NCI-H1417 treated with DMSO at 0.1 percent for 48 hours (cell line): ENCODE measurements around the gene SNTN.
"Not testable (repeated sequence)": the region's sequence is repeated elsewhere in the genome, so short reads cannot be mapped to it uniquely, and the experiment has no call there.

Source experiments
- DNase-seq: peaks from one replicate; lab custom pipeline; 2025; lab: John Stamatoyannopoulos, UW

The SNTN gene

DNA sequence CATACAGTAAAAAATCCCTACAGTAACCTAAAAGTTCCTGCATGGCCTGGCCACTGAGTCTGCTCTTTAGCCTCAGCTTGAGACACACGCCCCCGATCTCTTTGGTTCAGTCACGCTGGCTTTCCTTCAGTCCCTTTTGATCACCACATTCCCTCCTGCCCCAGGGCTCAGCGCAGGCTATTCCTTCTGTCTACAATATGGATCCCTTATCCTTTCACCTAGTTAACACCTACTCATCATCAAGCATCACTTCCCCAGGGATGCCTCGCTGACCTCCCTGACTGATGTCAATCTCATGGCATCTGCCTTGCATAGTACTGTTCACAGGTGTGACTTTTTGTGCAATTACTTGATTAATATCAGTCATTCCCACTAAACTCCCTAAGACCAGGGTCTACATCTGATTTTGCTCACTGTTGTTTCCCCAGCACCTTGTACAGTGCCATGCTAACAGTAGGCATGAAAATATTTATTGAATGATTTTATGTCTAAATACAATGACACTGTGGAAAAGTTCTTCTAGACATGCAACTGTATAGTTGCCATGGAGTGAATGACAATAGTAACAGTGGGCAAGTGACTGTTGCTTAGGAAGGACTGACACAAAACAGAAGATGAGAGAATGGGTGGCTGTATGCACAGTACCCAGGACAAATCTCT is at the start of gene SNTN:
Gene SNTN, plus strand, starts transcription at position 610 of the 660 bp plus-strand sequence. Its CDS starts 13 bp downstream, at position 623.
- DNase-seq, result no peak

DNA sequence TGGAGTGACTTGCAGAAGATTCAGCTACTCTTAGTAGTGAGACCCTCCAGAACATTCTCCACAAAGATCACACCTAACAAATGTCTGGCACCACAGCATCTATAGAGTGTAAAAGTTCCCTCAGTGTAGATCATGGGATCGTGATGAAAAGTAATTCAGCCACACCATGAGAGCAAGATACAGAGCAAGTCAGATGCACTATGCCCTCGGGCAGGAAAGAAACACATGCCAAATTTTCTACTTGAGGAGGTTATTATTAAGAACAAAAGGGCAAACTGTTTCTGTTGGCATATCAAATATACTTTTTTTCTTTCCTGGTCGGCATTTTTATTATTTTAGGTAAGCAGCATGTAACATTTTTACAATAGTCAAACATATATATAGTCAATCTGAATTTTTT is 44.8 kb upstream of the SNTN start:
- DNase-seq, result no peak

DNA sequence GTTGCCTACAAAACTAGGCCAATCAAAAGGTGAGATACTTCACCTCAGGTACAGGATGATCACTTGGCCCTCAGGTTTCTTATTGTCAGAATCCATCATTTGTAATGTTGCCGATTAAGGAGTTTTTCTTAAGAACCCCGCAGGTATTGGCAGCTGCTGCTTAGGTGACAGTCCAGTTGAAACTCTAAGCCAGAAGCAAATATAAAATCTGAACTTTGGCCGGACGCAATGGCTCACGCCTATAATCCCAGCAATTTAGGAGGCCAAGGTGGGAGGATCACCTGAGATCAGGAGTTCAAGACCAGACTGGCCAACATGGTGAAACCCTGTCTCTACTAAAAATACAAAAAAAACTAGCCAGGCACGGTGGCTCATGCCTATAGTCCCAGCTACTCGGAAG is 43.1 kb upstream of the SNTN start:
- no peak for DNase-seq

DNA sequence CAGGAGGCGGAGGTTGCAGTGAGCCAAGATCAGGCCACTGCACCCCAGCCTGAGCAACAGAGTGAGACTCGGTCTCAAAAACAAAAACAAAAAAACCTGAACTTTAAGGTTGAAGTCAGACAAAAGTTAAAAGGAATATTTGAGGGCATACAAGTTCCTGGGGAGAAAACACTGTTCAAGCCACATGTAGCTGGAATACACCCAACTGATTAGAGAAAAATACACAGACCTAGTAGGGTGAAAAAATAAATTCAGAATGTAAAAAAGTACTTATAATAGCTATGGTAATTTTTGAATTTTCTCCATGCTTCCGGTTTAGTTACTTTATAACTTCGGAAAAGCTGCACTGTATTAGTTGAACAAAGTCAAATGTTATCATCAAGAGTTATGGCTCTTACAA is 42.6 kb upstream of the SNTN start:
- DNase-seq, result no peak

DNA sequence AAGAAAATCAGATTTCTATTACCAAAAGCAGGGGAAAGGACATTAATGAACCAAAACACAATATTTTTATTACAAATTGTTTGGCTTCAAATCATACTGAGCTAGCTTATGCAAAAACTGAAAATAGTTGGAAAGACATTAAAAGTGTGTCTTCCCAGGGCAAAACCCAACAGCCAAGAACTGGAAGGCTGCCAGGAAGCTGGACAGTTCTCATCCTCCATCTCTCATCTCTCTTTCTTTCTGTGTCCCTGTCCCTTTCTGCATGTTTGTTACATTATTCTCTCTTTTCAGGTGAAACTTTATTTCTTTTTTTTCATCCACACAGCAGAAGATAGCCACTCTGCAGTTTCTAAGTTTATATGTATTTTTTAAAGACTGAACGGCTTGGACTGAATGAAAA is 41.1 kb upstream of the SNTN start:
- DNase-seq, result no peak

DNA sequence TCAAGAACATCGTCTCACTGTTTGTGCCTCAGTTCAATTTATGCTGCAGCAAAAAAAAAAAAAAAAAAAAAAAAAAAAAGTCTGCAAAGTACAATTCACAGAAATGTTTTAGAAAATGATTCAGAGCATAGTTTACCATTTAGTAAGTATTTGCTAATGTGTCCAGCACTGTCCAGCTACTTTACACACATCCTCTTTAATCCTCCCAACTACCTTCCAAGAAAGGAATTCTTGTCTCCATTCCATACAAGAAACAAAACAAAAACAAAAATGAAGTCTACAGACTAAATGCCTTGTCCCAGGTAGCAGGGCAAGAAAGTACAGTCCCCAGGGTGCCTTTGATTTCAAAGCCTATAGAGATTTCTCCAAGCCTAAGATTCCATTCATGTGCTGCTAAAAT is 38.9 kb upstream of the SNTN start:
- DNase-seq, result no peak

DNA sequence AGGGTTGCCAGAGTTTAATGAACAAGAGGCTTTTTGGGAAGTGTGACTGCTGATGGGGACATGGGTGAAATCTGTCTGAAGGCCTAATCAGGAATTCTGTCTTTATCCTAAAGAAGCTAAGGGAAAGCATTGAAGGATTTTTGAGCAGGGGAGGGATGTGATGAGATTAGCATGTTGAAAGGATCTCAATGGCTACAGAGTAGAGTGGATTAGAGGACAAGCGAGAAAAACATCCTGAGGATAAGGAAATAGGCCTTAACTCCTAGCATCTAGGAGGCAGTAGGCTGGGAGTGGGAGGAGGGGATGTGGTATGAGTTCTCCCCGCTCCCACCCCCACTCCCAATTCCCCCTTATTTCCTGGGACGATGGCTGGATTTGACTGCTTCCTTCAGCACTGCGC is 35.1 kb upstream of the SNTN start:
- DNase-seq, result no peak

DNA sequence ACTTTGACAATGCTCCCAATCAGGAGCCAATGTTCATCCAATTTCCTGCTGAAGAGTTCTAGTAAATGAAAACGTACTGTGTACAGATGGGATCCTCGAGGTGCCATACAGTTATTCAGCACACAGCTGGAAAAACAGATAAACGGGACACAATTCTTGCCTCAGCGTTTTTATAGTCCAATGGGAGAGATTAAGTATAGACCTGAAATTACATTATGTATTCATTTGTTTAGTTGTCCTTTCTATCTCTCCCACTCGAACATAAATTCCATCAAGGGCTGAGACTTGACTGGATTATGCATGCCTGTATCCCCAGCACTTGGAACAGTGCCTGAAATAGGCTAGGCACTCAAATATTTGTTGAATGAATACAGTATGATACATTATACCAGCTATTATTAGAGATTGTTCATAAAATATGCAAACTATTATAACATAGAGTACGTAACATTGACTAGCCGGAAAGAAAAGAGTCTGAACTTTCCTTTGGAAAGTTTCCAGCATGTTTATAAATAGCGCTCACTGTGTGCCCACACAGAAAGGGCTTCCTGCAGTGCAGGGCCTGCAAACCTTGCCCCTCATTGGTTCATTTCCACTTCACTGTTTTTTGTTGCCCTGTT is 27.4 kb upstream of the SNTN start:
- DNase-seq, result peak; percentile 29

DNA sequence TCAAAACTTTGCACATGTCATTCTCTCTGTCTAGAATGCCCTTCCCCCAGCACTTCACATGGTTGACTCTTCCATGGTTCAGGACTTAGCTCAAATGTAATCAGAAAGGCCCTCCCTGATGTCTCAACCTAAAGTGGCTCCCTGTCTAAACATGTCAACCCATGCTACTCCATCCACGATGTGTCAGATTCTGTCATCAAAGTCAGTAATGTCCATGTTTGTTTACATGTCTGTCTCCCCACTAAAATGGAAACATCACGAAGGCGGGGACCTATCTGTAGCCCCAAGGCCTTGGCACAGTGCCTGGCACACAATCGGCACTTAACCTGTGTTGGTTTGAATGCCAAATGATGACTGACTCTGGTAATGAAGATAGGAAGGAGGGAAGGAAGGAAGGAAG is 20.8 kb upstream of the SNTN start:
- DNase-seq, result no peak

DNA sequence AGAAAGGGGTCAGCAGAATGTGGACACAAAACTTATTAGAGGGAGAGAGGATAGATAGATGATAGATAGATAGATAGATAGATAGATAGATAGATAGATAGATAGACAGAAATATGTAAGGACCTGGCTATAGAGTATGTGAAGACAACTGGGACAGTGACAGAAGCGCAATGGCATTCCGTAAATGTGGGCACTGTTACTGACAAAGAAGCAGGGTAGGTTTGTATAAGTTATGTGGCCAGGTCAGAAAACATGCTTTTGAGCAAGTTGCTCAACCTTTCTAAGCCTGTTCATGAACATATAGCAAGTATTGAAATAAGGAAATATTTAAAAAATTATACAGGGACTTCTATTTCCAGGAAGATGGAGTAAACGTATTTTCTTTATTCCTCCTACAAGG is 17.3 kb upstream of the SNTN start:
- DNase-seq, result no peak

DNA sequence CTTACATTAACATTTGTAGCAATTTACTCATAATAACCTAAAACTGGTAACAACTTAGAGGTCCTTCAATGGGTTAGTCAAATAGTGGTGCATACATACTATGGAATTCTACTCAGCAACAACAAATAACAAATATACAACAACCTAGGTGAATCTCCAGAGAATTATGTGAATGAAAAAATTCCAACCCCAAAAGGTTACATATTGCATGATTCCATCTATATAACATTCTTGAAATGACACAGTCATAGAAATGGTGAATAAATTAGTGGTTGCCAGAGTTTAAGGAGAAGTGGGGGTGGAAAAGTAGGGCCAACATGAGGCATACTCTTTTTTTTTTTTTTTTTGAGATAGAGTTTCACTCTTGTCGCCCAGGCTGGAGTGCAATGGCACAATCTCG is 12.7 kb upstream of the SNTN start:
- DNase-seq, result no peak

DNA sequence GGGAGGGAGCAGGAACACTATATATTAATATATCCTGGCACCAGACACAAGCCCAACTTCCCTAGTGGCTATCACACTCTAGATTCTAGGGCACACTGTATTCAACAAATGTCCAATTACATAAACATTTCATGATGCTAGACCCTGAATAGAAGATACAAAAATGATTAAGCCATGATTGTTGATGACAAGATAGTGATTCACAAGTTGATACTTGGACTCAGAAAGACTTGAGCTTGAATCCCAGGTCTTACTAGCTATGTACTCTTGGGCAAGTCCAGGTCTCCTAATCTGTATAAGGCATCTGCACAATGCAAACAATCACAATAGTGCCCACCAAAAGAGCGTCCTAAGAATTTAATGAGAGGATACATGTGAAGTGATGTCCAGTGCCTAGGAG is 10.0 kb upstream of the SNTN start:
- DNase-seq, result no peak

DNA sequence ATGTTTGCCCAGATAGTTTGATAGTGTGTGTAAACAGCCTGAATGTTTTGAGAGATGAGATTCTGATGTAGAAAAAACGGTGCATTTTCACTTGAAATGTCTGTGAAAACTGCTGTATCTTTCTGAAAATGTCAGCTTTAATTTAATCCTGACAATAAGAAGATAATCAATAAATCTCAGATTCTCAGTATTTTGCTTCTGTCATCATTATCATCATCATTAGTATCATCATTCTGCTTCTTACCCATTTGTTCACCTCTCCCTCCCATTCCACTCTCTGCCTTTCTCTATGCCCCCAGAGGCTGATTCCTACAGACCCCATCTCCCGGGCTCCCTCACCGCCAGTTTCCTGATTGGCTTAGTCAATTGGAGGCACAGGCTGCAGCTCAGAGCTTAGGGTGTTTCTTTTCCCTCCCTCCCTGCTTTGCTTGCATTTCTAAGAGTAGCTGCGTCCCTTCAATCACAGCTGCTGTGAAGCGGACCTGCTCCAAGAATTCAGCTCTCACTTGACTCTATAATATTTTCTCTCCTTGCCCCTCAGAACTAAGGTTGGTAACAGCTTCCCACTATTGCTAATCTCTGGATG is 8.2 kb upstream of the SNTN start:
- DNase-seq, result no peak

DNA sequence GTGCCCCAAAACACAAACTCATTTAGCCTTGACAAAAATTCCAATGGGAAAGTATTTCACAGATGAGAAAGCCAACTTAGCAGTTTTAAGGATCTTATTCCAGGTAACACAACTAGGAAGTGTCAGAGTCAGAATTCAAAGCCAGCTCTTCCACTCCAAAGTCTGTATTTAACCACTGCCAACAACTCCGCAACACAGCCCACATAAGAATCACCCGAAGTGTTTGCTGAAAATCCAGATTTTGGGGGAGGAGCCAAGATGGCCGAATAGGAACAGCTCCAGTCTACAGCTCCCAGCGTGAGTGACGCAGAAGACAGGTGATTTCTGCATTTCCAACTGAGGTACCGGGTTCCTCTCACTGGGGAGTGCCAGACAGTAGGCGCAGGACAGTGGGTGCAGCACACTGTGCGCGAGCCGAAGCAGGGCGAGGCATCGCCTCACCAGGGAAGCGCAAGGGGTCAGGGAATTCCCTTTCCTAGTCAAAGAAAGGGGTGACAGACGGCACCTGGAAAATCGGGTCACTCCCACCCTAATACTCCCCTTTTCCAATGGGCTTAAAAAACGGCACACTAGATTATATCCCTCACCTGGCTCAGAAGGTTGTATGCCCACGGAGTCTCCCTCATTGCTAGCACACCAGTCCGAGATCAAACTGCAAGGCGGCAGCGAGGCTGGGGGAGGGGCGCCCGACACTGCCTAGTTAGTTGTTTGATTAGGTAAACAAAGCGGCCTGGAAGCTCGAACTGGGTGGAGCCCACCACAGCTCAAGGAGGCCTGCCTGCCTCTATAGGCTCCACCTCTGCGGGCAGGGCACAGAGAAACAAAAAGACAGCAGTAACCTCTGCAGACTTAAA is 7.3 kb upstream of the SNTN start:
- DNase-seq, result not testable (repeated sequence)

DNA sequence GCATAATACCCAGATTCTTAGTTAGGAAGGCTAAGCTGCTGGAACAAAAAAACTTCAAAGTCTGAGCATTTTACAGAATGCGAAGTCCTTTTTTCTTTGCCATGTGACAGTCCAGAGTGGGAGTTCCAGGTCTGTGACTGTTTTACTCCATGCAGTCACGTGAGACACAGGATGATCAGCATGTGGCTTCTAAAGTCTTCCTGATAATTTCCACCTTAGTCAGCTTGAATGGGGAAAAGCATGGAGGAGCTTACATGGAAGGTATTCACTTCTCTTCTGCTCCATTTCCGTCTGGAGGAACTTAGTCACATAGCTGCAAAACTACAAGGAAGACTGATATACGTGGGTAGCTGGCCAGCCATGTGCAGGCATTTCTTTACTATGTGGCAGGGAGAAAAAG is 1.7 kb downstream of the SNTN start:
- no peak for DNase-seq

DNA sequence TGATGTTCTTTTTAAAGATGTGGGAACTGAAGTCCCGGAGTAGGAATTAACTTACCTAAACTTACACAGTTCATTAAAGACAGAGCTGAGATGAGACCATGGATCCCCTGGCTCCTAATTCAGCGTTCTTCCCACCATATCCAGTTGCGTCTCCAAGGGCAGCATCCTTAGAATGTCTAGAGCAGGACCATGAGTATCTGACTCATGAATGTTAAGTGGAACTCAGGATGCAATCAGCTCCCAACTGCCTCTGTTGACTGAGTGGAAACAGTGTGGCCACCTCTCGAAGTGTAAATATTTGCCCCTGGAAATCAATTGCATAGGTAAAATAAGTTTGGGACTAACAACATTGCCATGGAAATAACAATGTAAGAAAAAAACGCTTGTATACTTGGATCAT is 2.5 kb downstream of the SNTN start:
- DNase-seq, result no peak

DNA sequence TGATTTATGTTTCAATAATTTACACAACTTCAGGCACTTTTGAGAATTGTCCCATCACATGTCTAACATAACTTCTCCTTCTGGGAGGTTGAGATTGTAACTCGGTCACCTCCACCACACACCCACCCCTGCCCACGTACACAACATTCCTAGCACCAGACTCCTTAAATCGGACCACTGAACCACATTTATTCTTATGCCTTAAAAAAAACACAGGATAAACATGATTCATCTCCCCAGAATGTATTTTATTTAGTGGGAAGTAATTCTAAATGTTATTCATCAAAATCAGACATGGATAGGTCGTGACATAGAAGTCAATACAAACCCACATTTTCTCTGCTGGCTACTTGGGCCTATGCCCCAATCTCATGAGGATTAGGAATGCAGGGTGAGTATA is 3.0 kb downstream of the SNTN start:
- no peak for DNase-seq

DNA sequence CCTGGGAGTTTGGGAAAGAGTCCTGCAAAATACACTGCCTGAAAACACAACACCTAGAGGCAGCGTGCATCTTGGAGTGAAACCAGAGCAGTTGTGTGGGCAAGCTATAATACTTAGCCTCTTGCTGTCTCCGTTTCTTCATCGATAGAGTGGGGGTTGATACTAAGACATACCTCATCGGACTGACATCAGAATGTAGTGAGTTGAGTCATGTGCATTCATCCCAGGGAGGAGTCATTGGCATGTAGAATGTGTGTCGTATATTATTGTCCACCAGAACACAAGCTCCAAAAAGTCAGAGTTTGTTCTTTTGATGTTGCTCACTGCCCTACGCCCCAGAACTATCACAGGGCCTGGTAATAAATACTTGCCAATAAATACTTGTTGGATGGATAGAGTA is 4.3 kb downstream of the SNTN start:
- DNase-seq, result no peak

DNA sequence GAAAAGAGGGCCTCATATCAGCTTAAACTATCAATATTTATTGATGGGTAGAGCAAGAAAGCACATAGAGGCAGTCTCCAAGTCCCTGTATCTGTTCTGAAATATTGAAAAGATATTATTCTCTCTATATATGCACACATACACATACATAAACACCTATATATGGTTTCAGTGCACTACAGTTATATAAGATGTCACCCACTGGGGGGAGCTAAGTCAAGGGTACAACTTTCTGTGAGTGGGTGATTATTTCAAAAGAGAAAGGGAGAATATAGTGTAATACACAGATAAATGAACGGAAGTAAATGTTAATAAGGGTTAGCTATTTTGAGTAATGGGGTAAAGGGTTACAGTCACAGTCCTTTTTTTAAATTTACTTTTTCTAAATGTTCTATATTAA is 8.8 kb downstream of the SNTN start:
- no peak for DNase-seq

DNA sequence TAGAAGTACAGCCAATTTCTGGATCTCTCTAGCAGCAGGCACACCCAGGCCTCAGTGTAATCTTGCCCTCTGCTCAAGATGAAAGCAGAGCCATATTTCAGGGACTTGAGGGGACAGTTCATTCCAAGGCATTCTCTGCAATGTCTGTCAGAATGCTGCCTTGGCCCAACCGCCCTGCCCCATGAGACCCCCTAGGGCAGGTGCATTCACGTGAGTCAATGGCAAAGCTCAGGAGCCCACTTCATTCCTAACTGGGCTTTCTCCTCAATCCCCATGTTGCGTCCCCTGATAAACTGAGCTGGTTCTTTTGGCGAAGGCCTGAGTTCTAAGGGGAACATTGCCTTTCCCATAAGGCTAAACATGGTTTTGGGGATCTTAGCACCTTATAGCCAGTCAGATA is 9.5 kb downstream of the SNTN start:
- no peak for DNase-seq

DNA sequence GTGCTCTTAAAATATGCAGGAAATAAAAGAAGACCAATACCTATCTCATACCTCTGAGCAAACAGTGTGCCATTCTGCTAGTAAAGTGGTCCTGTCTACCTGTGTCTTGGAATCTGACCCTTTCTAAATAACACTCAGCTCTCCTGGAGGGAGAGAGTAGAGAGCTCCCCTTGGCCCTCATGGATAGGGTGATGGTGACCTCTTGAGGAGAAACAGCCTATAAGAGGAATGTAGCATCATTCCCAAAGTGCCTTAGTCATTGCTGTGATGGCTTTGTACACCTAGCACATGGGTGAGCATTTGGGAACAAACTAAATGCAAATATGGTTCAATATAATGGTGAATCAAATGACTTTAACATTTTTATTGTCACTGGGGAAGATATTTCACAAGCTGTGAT is 10.0 kb downstream of the SNTN start:
- DNase-seq, result no peak

DNA sequence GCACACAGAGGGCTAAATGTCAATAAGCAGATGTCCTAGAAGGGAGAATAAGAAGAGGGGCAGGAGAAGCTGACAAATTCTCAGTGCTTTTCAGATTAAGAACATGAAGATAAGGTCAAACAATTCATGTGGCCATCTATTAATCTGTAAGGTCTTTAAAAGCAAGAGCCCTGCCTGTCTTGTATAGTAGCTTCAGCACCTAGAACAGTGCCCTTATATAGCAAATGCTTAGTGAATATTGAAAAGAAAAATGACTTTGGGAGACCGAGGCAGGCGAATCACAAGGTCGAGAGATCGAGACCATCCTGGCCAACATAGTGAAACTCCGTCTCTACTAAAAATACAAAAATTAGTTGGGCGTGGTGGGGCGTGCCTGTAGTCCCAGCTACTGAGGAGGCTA is 18.1 kb downstream of the SNTN start:
- no peak for DNase-seq

DNA sequence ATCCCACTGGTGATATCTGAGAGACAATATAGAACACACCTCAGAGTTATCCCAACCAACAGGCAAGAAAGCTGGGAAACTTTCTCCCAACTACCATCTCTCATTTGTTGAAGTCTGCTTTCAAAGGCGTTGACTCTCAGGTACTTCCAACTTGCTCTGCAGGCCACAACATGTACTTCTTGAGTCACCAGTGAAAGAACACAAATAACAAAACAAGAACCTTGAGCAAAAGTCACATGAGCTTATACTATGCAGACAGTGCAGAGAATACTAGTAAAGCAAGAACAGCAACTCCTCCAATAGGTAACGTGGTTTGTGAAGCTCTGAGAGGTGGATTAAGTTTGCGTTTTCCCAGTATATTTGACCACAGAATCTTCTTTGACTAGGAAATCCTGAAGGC is 20.6 kb downstream of the SNTN start:
- DNase-seq, result no peak
